CD4-positive, alpha-beta T cell treated with Interleukin-12 subunit alpha and Interleukin-12 subunit beta, for 1 hour (primary cell): ENCODE measurements around the gene UBAP1L.
"Not testable (repeated sequence)": the region's sequence is repeated elsewhere in the genome, so short reads cannot be mapped to it uniquely, and the experiment has no call there.

ENCODE experiments used
- DNase-seq: peaks from one replicate; pipeline ENCODE4 v3.0.0-alpha.2; 2020

The UBAP1L gene

GRCh38 chr15:65062061-65062460, 52.9 kb downstream of the UBAP1L start:
- DNase-seq, result no peak

DNA sequence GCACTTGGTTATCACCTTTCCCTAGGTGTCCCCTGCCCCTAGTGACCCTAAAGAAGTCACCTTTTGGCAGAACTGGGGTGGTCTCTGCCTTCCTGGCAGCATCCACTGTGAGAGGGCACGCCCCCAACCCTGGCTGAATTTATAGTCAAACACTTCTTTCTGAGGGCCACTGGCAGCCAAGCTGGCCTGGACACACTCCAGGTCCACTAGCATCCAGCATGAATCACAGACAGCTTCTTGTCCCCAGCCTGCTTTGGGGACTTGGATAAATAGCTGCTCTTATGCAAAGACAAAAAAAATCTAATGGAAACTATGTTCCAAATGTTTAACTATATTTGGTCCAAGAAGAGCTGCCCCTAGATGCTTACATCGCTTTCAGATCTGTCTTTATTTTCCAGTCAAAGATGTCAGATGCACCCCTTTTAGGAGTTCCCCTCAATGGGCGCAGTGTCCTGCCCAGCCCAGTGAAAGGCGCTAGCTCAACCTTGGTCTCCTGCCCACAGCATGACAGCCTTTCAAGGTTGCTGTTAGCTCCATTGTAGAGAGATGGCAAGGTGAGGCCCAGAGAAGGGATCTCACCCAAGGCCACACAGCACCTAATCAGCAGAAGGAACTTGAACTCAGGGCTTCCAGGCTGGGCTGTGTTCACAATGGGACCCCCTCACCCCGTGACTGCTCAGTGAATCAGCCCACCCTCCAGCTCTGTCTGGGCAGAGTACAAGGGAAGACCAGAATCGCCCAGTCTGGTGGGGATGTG, 54.2 kb downstream of the UBAP1L start:
- DNase-seq, result no peak

DNA sequence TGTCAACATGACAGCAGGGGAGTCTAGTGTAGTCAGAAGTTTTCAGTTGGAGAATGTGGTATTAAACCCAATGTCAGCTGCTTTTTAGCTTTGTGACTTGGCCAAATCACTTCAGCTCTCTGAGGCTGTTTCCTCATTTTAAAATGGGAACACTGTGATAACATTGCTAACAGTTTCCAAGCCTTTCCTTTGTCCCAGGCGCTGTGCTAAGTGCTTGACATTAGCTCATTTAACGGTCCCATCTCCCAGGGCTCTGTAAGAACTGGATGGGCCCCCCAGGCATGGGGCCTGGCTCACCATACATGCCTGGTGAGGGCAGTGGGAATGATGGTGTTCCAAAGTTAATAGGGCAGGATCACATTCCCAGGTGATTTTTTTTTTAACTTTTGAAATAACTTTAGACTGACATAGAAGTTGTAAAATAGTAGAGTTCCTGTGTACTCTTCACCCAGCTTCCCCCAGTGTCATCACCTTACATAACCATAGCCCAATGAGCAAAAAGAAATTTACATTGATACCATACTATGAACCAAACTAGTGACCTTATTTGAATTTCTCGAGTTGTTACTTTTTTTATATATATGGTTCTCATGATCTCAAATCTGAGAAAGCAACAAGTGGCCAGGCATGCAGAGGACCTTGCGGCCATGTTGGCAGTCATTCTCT, 54.9 kb downstream of the UBAP1L start:
- no peak for DNase-seq

- DNase-seq, result no peak
These were observed 55.6 kb downstream of the UBAP1L start for GRCh38 chr15:65059369-65059750.

DNA sequence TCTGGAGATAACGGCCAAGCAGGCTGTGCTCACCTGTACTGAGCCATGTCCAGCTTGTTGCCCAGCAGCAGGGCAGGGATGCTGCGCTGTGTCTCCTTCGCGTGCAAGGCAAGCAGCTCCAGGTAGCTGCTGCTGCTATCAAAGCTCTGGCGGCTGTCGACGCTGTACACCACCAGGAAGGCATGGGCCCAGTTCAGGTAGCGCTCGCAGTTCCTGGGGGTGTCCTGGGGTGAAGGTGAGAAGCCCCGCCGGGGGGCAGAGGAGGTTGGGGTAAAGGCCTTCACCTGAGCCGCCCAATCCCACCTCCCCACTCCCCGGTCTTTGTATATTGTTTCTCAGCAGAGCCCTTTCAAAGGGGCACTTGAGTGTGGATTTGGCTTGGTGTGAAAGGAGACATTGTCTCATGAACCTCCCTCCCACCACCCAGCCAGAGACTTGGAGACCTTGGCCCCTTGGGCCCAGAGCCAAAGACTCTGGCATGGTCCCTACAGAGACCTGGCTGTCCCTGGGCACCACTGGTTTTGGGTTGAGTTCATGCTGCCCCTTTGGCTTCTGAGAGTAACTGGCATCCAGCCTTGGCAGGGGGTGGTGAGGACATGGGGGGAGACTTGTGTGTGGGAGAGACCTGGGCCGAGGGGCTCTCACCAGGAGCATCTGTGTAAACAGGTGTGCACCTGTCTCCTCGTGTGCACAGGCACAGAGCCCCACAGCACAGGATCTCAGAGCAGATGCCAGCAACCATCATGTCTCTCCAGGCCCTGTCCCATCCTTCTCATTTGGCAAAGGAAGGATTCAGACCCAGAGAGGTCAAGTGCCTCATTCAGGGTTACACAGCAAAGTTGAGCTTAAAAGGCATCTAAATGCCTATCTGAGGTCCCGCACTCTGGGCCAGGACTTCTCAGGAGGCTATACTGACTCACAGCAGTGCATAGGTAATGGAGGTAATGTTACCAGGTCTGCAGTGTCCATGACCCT, 56.3 kb downstream of the UBAP1L start:
- DNase-seq, result no peak

DNA sequence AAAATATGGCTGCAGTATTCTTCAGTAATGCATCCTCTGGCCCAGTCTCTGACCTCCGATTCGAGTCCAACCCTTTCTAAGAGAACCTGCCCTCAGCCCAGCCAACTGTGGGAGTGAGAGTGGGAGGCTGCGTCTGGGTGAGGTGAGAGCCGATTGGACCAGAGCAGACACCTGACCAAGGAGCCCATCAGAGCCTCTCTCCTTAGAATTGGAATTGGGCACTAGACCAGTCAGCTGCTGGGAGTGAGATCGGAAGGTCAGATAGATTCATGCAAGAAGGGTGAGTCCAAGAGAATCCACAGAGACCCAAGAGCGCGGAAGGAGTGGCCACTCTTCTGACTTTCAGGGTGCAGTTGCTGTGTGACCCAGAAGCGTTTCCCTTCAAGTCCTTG, 57.5 kb downstream of the UBAP1L start:
- no peak for DNase-seq

GRCh38 chr15:65056868-65057548, 58.0 kb downstream of the UBAP1L start:
- DNase-seq, result no peak

DNA sequence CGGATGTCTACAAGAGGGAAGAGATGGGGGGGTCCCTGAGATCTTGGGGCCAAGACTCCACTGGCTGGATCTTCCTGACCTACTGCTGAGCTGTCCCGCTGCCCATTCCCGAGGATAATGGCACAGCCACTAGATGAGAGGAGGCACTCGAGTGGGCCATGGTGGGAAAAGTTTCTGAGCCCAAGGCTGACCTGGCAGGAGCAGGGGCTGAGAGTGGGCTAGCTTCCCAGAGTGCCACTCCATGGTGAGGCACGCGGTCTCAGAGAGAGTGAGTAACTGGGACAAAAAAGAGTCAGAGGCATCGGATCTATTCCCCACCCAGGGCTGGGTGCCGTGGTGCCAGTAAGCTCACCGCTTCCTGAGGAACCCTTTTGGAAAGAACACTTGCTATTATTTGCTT, 58.9 kb downstream of the UBAP1L start:
- DNase-seq, result no peak

GRCh38 chr15:65055201-65055870, 59.7 kb downstream of the UBAP1L start:
- DNase-seq, result no peak

- peak; percentile 55 for DNase-seq
These were observed 60.4 kb downstream of the UBAP1L start for GRCh38 chr15:65054333-65055200.

GRCh38 chr15:65052956-65053355, 62.0 kb downstream of the UBAP1L start:
- DNase-seq, result no peak

DNA sequence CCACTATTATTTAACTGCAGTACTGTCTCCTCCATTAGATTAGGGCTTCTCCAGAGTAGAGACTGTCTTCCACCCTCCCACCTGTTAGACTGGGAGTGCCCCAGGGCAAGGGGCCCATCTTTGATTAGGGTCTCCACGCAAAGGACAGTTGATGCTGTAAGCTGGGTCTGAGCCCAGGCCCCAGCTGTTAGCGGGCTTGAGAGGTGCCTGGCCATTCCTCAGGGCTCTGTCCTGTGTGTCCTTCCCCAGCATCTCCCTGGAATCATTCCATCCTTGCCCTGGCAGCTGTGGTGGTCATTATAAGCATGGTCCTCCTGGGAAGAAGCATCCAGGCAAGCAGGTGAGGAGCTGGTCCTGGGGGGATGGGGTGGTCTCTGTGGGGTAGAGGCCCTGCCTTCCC, 63.7 kb downstream of the UBAP1L start:
- DNase-seq, result no peak

DNA sequence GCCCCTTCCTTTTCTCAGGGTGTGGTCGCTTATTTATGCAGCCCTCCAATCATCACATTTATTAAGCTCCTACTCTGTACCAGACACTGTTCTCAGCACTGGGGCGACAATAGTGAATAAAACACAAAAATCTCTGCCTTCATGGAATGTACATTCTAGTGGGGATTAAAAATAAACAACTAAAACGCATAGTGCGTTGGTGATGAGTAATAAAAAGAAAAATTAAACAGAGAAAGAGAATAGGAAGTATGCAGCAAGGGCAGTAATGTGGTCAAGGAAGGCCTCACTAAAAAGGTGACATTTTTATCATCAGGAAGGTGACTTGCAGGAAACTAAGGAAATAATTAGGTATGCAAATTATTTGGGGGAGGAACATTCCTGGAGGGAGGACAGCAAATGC, 64.7 kb downstream of the UBAP1L start:
- no peak for DNase-seq

DNA sequence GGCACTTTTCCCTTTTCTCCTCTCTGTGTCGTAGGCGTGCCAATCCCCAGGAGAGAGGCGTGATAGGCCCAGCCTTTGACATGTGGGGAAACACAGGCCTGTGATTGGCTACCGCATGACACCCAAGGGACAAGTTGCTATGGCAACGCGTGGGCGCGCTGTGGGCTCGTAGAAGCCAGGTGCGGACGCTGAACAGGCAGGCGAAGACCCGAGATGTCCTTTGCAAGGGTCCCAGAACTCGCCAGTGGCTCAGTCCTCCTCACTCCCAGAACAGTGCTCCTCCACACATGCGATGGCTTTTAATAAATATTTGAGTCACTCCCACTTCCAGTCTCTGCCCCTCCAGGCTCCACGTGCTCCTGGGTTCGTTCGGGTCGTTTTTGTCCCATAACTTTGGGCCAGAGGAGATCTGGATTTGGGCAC, 65.6 kb downstream of the UBAP1L start:
- peak; percentile 89 for DNase-seq

DNA sequence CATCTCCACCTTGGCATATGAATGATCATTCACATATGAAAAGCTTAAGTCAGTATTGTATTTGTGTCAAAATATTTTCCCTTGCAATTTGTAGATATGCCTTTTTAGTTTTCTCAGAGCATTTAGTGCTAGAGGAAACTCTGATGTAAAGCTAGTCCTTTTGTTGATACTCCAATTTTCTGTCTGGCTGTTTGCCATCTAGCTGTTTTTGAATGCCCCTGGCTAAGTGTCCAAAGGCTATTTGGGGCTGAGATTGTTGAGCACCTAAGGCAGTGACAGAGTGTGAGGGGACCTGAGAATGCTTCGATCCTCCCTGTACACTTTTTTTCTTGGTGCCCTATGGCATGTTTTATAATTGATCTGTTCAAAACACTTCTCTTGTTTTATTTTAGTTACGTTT, 66.8 kb downstream of the UBAP1L start:
- no peak for DNase-seq

- no peak for DNase-seq
These were observed 70.1 kb downstream of the UBAP1L start, which contains the start of gene SLC51B for GRCh38 chr15:65044724-65045481. TSS of gene SLC51B (plus strand) at chr15:65045387. CDS start at chr15:65050005, 4,618 bp downstream.

GRCh38 chr15:65044218-65044617, 70.8 kb downstream of the UBAP1L start:
- not testable (repeated sequence) for DNase-seq

DNA sequence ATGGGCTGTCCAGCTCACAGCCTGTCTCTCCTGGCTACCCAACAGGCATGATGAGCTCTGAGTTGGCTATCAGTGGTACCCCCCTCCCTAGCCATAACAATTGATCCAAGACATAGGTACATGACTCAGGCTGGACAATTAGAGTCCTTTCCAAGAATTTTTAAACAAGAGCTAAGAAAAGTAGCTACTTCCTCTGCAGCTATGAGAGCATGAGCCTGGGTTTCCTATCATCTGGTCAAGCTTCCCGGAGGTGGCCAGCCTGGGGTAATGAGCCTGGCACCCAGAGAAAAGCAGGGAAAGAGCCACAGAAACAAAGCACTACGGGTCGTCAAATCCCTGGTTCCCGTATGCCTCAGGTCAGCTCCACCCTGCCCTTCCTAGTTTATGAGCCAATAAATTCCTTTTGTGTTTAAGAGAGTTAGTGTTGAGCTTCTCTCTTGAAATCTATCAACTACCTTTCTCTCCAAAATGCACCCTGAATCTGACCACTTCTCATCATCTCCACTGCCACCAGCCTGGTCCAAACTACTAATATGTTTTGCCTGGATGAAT, 72.1 kb downstream of the UBAP1L start:
- DNase-seq, result no peak
